H1 (cell line): ENCODE data around the gene GATB. TPM values are rescaled to one million over a fixed set of nuclear protein-coding genes. Genes with fewer than 3 reads are reported as not detected.
A peak's percentile ranks its signal among the peaks of the same experiment; 100 is the strongest.

ENCODE experiments used
- CTCF ChIA-PET: fragments of 300-600 bp; sonication (Branson Sonifier 250); formaldehyde crosslinking; loops from one replicate; lab custom pipeline; 2021; ENCODE audit not compliant: partially characterized antibody; lab: Charles Lee
- POLR2A ChIA-PET: fragments of 300-600 bp; sonication (Branson Sonifier 250); formaldehyde crosslinking; loops from one replicate; lab custom pipeline; 2021; ENCODE audit warnings: inconsistent platforms; ENCODE audit not compliant: partially characterized antibody; lab: Charles Lee
- DNase-seq, 2 experiments: peaks; one replicate each; pipeline versions ENCODE4 v3.0.0 to v3.0.0-alpha.2; 2010 to 2022; ENCODE audit warnings: low spot score in 2 of 2, low read depth in 1 of 2, mixed read lengths in 1 of 2
- FAIRE-seq: peaks from 2 replicates; lab custom pipeline; 2011; peaks lifted over from hg19 to GRCh38; lab: Jason Lieb, UNC
- H2AFZ ChIP-seq: 2 replicates; pipeline ENCODE4 v1.8.1; 2012; ENCODE audit warnings: low read length, inconsistent platforms
- H2AK5ac ChIP-seq: 2 replicates; pipeline ENCODE4 v1.6.1; 2013; ENCODE audit warnings: low read depth, low read length
- H2BK120ac ChIP-seq: replicated peaks from 2 replicates; pipeline ENCODE3; 2013; ENCODE audit warnings: low read depth, low read length, inconsistent platforms
- H2BK12ac ChIP-seq: 2 replicates; pipeline ENCODE4 v1.6.1; 2013; ENCODE audit warnings: low read depth, low read length
- H2BK15ac ChIP-seq: 2 replicates; pipeline ENCODE4 v1.6.1; 2013; ENCODE audit warnings: low read length
- H2BK20ac ChIP-seq: 2 replicates; pipeline ENCODE4 v1.6.1; 2013; ENCODE audit warnings: low read length
- H2BK5ac ChIP-seq: 2 replicates; pipeline ENCODE4 v1.6.1; 2013; ENCODE audit warnings: low read depth, low read length
- H3K14ac ChIP-seq: 2 replicates; pipeline ENCODE4 v1.6.1; 2013; ENCODE audit warnings: inconsistent platforms; ENCODE audit not compliant: insufficient read length
- H3K18ac ChIP-seq: 2 replicates; pipeline ENCODE4 v1.6.1; 2013; ENCODE audit warnings: low read length; ENCODE audit errors: extremely low read depth
- H3K23ac ChIP-seq: 2 replicates; pipeline ENCODE4 v1.6.1; 2013; ENCODE audit warnings: inconsistent platforms; ENCODE audit not compliant: insufficient read length
- H3K23me2 ChIP-seq: 2 replicates; pipeline ENCODE4 v1.6.1; 2013; ENCODE audit warnings: low read depth, low read length
- H3K27ac ChIP-seq: 2 replicates; pipeline ENCODE4 v1.6.1; 2011; ENCODE audit warnings: low read depth, low read length, inconsistent platforms
- H3K27me3 ChIP-seq, 4 experiments: replicated peaks in 1 of 4; 1 replicate in 1 of 4; 2 replicates in 3 of 4; pipeline versions ENCODE4 v1.6.1 to v1.8.1; 2011 to 2013; ENCODE audit warnings: low read length in 3 of 4, mild to moderate bottlenecking in 3 of 4, inconsistent platforms in 2 of 4, mixed read lengths in 2 of 4, moderate library complexity in 1 of 4; ENCODE audit not compliant: control insufficient read depth in 3 of 4, insufficient read depth in 3 of 4; ENCODE audit errors: extremely low read depth in 1 of 4
- H3K36me3 ChIP-seq, 4 experiments: 2 replicates each; pipeline versions ENCODE4 v1.6.1 to v1.8.1; 2011 to 2013; ENCODE audit warnings: mild to moderate bottlenecking in 4 of 4, low read length in 3 of 4, moderate library complexity in 2 of 4, control low read depth in 1 of 4, inconsistent platforms in 1 of 4; ENCODE audit not compliant: insufficient read depth in 4 of 4, control insufficient read depth in 2 of 4
- H3K4ac ChIP-seq: replicated peaks from 2 replicates; pipeline ENCODE3; 2013; ENCODE audit warnings: low read length, low read depth, mixed read lengths, inconsistent platforms; ENCODE audit not compliant: insufficient read length
- H3K4me1 ChIP-seq, 4 experiments: replicated peaks in 1 of 4; 1 replicate in 1 of 4; 2 replicates in 3 of 4; pipeline versions ENCODE4 v1.6.1 to v1.8.1; 2011 to 2013; ENCODE audit warnings: low read length in 3 of 4, inconsistent platforms in 2 of 4, mixed read lengths in 1 of 4; ENCODE audit not compliant: insufficient read depth in 4 of 4, control insufficient read depth in 3 of 4
- H3K4me2 ChIP-seq, 2 experiments: 2 replicates each; pipeline versions ENCODE4 v1.6.1 to v1.8.1; 2011 to 2013; ENCODE audit warnings: low read depth in 2 of 2, low read length in 2 of 2, control low read depth in 1 of 2, inconsistent platforms in 1 of 2, mild to moderate bottlenecking in 1 of 2; ENCODE audit not compliant: insufficient read depth in 1 of 2
- H3K4me3 ChIP-seq, 4 experiments: fragments of 200-600, 300-600 bp in 1 of 4; sonication (generic), shearing (Covaris generic), sonication (Bioruptor Twin) in 1 of 4; 2 replicates each; pipeline versions ENCODE4 v1.5.1 to v1.8.1; 2011 to 2016; ENCODE audit warnings: low read length in 4 of 4, low read depth in 3 of 4, control low read depth in 2 of 4, inconsistent platforms in 2 of 4, mild to moderate bottlenecking in 2 of 4, mixed read lengths in 1 of 4, moderate library complexity in 1 of 4; ENCODE audit not compliant: insufficient read depth in 2 of 4; ENCODE audit errors: extremely low read depth in 1 of 4
- H3K56ac ChIP-seq: replicated peaks from 2 replicates; pipeline ENCODE3; 2013; ENCODE audit warnings: low read depth, mild to moderate bottlenecking, mixed read lengths, low read length, inconsistent platforms; ENCODE audit not compliant: insufficient read length
- H3K79me1 ChIP-seq: 2 replicates; pipeline ENCODE4 v1.6.1; 2013; ENCODE audit warnings: low read depth, low read length, control low read depth
- H3K79me2 ChIP-seq, 2 experiments: 2 replicates each; pipeline versions ENCODE4 v1.6.1 to v1.8.1; 2012 to 2013; ENCODE audit warnings: low read length in 2 of 2, mild to moderate bottlenecking in 2 of 2, inconsistent platforms in 1 of 2; ENCODE audit not compliant: insufficient read depth in 2 of 2, control insufficient read depth in 1 of 2
- H3K9ac ChIP-seq, 4 experiments: replicated peaks in 1 of 4; 1 replicate in 1 of 4; 2 replicates in 3 of 4; pipeline versions ENCODE4 v1.6.1 to v1.8.1; 2011 to 2013; ENCODE audit warnings: low read depth in 3 of 4, low read length in 3 of 4, control low read depth in 2 of 4, mild to moderate bottlenecking in 2 of 4, moderate library complexity in 2 of 4, inconsistent platforms in 1 of 4; ENCODE audit errors: extremely low read depth in 1 of 4
- H3K9me3 ChIP-seq, 2 experiments: 2 replicates each; pipeline versions ENCODE4 v1.6.1 to v1.8.1; 2012 to 2013; ENCODE audit warnings: mild to moderate bottlenecking in 2 of 2, moderate library complexity in 2 of 2, control low read depth in 1 of 2, inconsistent platforms in 1 of 2, low read depth in 1 of 2, low read length in 1 of 2, mixed read lengths in 1 of 2; ENCODE audit not compliant: insufficient read depth in 2 of 2
- H4K20me1 ChIP-seq, 2 experiments: replicated peaks in 1 of 2; 2 replicates each; pipeline versions ENCODE3 to v1.8.1; 2011 to 2013; ENCODE audit warnings: inconsistent platforms in 2 of 2, low read length in 2 of 2, mild to moderate bottlenecking in 1 of 2; ENCODE audit not compliant: insufficient read depth in 2 of 2, control insufficient read depth in 1 of 2
- H4K5ac ChIP-seq: 2 replicates; pipeline ENCODE4 v1.6.1; 2013; ENCODE audit warnings: low read length, low read depth, mixed read lengths, inconsistent platforms; ENCODE audit not compliant: insufficient read length
- H4K8ac ChIP-seq: 2 replicates; pipeline ENCODE4 v1.8.0; 2013; ENCODE audit warnings: mild to moderate bottlenecking, moderate library complexity, low read length, inconsistent platforms; ENCODE audit not compliant: insufficient read depth; ENCODE audit errors: extremely low read depth
- H4K91ac ChIP-seq: replicated peaks from 2 replicates; pipeline ENCODE3; 2013; ENCODE audit warnings: low read length, mixed read lengths, inconsistent platforms; ENCODE audit not compliant: insufficient read length
- CHD1 ChIP-seq: IDR thresholded peaks from 2 replicates; pipeline ENCODE4 v1.6.1; 2012; ENCODE audit warnings: low read depth, low read length, improper control_type of control experiment
- CHD2 ChIP-seq: IDR thresholded peaks from 2 replicates; pipeline ENCODE4 v1.6.1; 2012; ENCODE audit warnings: low read length, improper control_type of control experiment
- CTBP2 ChIP-seq: IDR thresholded peaks from 2 replicates; pipeline ENCODE4 v1.7.0; 2011; ENCODE audit warnings: borderline replicate concordance, mild to moderate bottlenecking, moderate library complexity, mixed read lengths, low read length; ENCODE audit not compliant: insufficient read depth, insufficient read length
- E2F6 ChIP-seq: IDR thresholded peaks from 2 replicates; pipeline ENCODE4 v1.6.1; 2012; ENCODE audit warnings: inconsistent platforms
- EP300 ChIP-seq, 2 experiments: IDR thresholded peaks; 1 replicate in 1 of 2; 2 replicates in 1 of 2; pipeline ENCODE4 v1.6.1; 2011 to 2012; ENCODE audit warnings: low read depth in 2 of 2, low read length in 2 of 2, mild to moderate bottlenecking in 2 of 2, borderline replicate concordance in 1 of 2, inconsistent platforms in 1 of 2, moderate library complexity in 1 of 2
- EZH2 ChIP-seq: fragments of 200-600 bp; sonication (generic); IDR thresholded peaks from 2 replicates; pipeline ENCODE4 v1.7.1; 2012; ENCODE audit warnings: low read depth, mild to moderate bottlenecking, moderate library complexity, low read length, inconsistent platforms; ENCODE audit not compliant: severe bottlenecking
- HDAC2 ChIP-seq, 2 experiments: fragments of 300-600 bp in 1 of 2; sonication (generic) in 1 of 2; IDR thresholded peaks; 2 replicates each; pipeline ENCODE4 v1.6.1; 2011 to 2012; ENCODE audit warnings: low read depth in 2 of 2, low read length in 2 of 2, mild to moderate bottlenecking in 2 of 2, moderate library complexity in 2 of 2, borderline replicate concordance in 1 of 2, inconsistent platforms in 1 of 2
- POLR2A ChIP-seq, 2 experiments: IDR thresholded peaks; 1 replicate in 1 of 2; 2 replicates in 1 of 2; pipeline ENCODE4 v1.6.1; 2011; ENCODE audit warnings: low read depth in 2 of 2, low read length in 2 of 2, mild to moderate bottlenecking in 2 of 2; ENCODE audit errors: control extremely low read depth in 1 of 2
- TCF12 ChIP-seq: IDR thresholded peaks from 2 replicates; pipeline ENCODE4 v1.6.1; 2011; ENCODE audit warnings: low read depth, mild to moderate bottlenecking, low read length
- USF2 ChIP-seq: IDR thresholded peaks from 2 replicates; pipeline ENCODE4 v1.6.1; 2011; ENCODE audit warnings: low read length, improper control_type of control experiment
- polyA plus RNA-seq, 7 experiments: library from polyadenylated mRNA; depleted of rRNA in 3 of 7; stranded (reverse) in 5 of 7; unstranded in 2 of 7; fragments of >200 nt in 5 of 7; fragments of 200-250 nt in 2 of 7; gene quantifications; 1 replicate in 5 of 7; 2 replicates in 1 of 7; 4 replicates in 1 of 7; pipeline versions ENCODE4 v1.2.1 to v1.2.3, GENCODE V29; 2011 to 2013; ENCODE audit warnings: missing spikeins in 2 of 7, mixed read lengths in 2 of 7
- total RNA-seq: library from RNA; stranded (reverse); fragmentation: NEBNext Ultra II Directional; extraction: Animal tissue kit (Norgen Biotek cat#: 25700); gene quantifications from 2 replicates; pipeline ENCODE4 v1.2.1, GENCODE V29; 2021

Gene GATB
- total and polyA plus RNA-seq, 2 of the 8 experiments (the other 6 are each of a cell fraction or from before 2014, with no cell fraction given) = 15.3 to 18.0 TPM

GRCh38 chr4:151788021-151788420 lies 27.2 kb upstream of the GATB start:
- Histone ChIP-seq H4K20me1 (no peaks in the 10 kb centered on the region), H3K18ac (no peak overlapping the region), H4K8ac (no peak overlapping the region), H2BK5ac (no peak overlapping the region), H3K4me2 (no peak overlapping the region), H2BK20ac (peak overlapping the region; percentile 37; the same call in 1 of the 2 replicates), H3K27me3 (peaks cover 0 to 3% (median 0%) of the 10 kb centered on the region in 4 experiments; a peak in 1 of 7 replicates), H3K4me1 (peaks cover 0 to 23% (median 9%) of the 10 kb centered on the region in 4 experiments; a peak in 4 of 7 replicates), H3K79me1 (no peaks in the 10 kb centered on the region), H2AFZ (no peak overlapping the region), H3K9ac (no peak overlapping the region), H3K36me3 (no peaks in the 10 kb centered on the region; a peak in 1 of 8 replicates), H3K23me2 (no peaks in the 10 kb centered on the region), H3K79me2 (no peaks in the 10 kb centered on the region), H3K4me3 (no peak overlapping the region), H2BK12ac (no peak overlapping the region), H2BK15ac (no peak overlapping the region), H3K56ac (no peak overlapping the region), H3K4ac (no peak overlapping the region), H3K9me3 (no peaks in the 10 kb centered on the region; a peak in 1 of 4 replicates), H4K91ac (no peak overlapping the region), H3K14ac (no peak overlapping the region), H4K5ac (no peak overlapping the region), H3K27ac (no peak overlapping the region), H3K23ac (no peak overlapping the region), H2BK120ac (no peak overlapping the region), H2AK5ac (no peak overlapping the region; the same call in 1 of the 2 replicates)
- TF ChIP-seq EZH2 = no peak
- TF ChIP-seq E2F6 = no peak
- TF ChIP-seq EP300 (IDR thresholded peaks at IDR 0.05; ENCODE audit: borderline replicate concordance in 1 of 2, low read depth in 2 of 2, low read length in 2 of 2) = no peak
- no peak for TF ChIP-seq CHD2
- TF ChIP-seq TCF12 = no peak
- no peak for TF ChIP-seq POLR2A (IDR thresholded peaks at IDR 0.05; ENCODE audit: control extremely low read depth in 1 of 2, low read depth in 2 of 2, low read length in 2 of 2)
- no peak for TF ChIP-seq CHD1
- TF ChIP-seq USF2 = no peak
- TF ChIP-seq CTBP2 = no peak
- TF ChIP-seq HDAC2 (IDR thresholded peaks at IDR 0.05; ENCODE audit: borderline replicate concordance in 1 of 2, low read depth in 2 of 2, low read length in 2 of 2) = no peak
- ChIA-PET CTCF (no interaction called here), POLR2A (no interaction called here)
- DNase-seq (no peak), FAIRE-seq (no peak)
